ENCODE data around the gene MRS2.

The MRS2 gene

DNA sequence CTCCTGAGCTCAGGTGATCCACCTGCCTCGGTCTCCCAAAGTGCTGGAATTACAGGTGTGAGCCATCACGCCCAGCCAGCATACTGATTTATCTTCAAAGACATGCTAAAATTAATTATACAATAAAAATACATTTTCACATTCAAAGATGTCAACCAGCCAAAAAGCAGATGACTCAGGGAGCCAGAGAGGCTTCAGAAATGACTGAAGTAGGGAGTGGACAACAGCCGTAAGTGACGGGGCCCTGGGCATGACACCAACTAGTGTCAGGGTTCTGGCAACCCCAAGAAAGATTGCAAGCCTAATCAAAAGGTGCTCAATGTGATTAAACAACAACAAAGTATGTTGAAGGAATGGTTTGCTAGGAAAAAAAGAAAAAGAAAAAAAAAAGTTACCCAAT, 58.2 kb downstream of the MRS2 start:
- no peak for TF ChIP-seq POLR2AphosphoS5 (IDR thresholded peaks at IDR 0.05; ENCODE audit: low read depth)
- DNase-seq (ENCODE audit: low read depth in 1 of 2, low spot score in 1 of 2) = no peak
- no peak overlapping the region for H3K27ac ChIP-seq (replicated peaks)
- no peak overlapping the region for H3K4me3 ChIP-seq (replicated peaks; ENCODE audit: insufficient read depth, low read length)
- no peaks in the 10 kb centered on the region for H3K27me3 ChIP-seq (ENCODE audit: insufficient read depth, poor library complexity, severe bottlenecking)

DNA sequence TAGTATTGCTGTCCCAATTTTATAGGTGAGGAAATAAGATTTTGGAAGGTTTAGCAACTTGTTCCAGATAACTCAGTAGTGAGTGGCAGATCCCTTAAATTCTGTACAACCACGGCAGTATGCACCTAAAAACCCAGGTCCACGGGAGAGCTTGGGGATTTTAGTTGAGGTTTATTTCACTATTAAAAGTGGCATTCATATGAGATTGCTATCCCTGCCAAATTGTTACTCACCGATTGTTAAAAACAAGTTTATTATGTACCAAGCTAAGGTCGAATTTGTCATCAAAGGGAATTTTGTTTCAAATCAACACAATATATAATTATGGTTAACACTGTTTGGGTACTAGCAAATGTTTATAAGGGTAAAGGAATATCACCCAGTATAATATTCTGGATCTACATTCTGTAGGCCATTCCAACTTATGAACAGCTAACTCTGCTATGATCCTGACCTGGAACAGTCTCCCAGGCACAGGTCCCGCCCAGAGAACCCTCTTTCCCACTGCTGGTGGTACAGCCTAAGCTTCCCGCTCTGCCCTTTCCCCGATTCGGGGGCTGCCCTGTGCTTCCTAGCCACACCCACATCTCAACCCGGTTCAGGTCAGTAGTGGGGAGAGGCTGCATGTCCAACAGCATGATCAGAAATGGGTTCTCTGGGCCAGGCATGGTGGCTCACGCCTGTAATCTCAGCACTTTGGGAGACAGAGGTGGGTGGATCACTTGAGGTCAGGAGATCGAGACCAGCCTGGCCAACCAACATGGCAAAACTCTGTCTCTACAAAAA, 61.7 kb downstream of the MRS2 start:
- no peaks in the 10 kb centered on the region for H3K27me3 ChIP-seq (ENCODE audit: insufficient read depth, poor library complexity, severe bottlenecking)
- TF ChIP-seq GABPA (IDR thresholded peaks at IDR 0.05; ENCODE audit: low read depth) (no peak), SPI1 (IDR thresholded peaks at IDR 0.05; ENCODE audit: borderline replicate concordance, low read depth) (no peak), POLR2AphosphoS5 (IDR thresholded peaks at IDR 0.05; ENCODE audit: low read depth) (no peak), CTCF (IDR thresholded peaks at IDR 0.05; ENCODE audit: insufficient read depth, low read length) (no peak)
- TF ChIP-seq, protein P1, sequence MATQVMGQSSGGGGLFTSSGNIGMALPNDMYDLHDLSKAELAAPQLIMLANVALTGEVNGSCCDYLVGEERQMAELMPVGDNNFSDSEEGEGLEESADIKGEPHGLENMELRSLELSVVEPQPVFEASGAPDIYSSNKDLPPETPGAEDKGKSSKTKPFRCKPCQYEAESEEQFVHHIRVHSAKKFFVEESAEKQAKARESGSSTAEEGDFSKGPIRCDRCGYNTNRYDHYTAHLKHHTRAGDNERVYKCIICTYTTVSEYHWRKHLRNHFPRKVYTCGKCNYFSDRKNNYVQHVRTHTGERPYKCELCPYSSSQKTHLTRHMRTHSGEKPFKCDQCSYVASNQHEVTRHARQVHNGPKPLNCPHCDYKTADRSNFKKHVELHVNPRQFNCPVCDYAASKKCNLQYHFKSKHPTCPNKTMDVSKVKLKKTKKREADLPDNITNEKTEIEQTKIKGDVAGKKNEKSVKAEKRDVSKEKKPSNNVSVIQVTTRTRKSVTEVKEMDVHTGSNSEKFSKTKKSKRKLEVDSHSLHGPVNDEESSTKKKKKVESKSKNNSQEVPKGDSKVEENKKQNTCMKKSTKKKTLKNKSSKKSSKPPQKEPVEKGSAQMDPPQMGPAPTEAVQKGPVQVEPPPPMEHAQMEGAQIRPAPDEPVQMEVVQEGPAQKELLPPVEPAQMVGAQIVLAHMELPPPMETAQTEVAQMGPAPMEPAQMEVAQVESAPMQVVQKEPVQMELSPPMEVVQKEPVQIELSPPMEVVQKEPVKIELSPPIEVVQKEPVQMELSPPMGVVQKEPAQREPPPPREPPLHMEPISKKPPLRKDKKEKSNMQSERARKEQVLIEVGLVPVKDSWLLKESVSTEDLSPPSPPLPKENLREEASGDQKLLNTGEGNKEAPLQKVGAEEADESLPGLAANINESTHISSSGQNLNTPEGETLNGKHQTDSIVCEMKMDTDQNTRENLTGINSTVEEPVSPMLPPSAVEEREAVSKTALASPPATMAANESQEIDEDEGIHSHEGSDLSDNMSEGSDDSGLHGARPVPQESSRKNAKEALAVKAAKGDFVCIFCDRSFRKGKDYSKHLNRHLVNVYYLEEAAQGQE (IDR thresholded peaks at IDR 0.05; ENCODE audit: insufficient replicate concordance, low read depth) = no peak

DNA sequence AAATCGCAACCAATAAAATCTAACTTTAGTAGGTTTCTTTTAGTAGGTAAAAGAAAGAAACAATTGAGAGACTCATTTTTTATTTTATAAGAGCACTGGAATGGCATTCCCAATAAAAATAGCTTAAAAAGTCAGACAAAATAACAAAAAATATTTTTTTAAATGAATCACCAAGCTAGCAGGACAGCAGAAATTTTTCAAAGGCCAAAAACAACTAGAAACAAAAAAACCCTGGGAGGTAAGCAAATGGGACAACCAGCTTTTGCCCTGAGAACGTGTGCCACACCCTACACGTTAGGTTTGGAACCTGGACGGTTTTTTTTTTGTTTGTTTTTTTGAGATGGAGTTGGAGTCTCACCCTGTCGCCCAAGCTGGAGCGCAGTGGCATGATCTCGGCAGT, 67.1 kb downstream of the MRS2 start:
- Histone ChIP-seq H3K4me3 (replicated peaks; ENCODE audit: insufficient read depth, low read length) (no peak overlapping the region), H3K27ac (replicated peaks) (no peak overlapping the region), H3K27me3 (ENCODE audit: insufficient read depth, poor library complexity, severe bottlenecking) (no peaks in the 10 kb centered on the region)
- DNase-seq (ENCODE audit: low read depth in 1 of 2, low spot score in 1 of 2) = no peak
- TF ChIP-seq POLR2AphosphoS5 (IDR thresholded peaks at IDR 0.05; ENCODE audit: low read depth) (no peak), GABPA (IDR thresholded peaks at IDR 0.05; ENCODE audit: low read depth) (no peak)
- TF ChIP-seq, protein P1 (IDR thresholded peaks at IDR 0.05; ENCODE audit: insufficient replicate concordance, low read depth) = no peak

More for the DNA sequence above, 61.7 kb downstream of the MRS2 start:
- no peak overlapping the region for H3K4me3 ChIP-seq (replicated peaks; ENCODE audit: insufficient read depth, low read length)
- no peak overlapping the region for H3K27ac ChIP-seq (replicated peaks)
- no peak for DNase-seq (ENCODE audit: low read depth in 1 of 2, low spot score in 1 of 2)

DNA sequence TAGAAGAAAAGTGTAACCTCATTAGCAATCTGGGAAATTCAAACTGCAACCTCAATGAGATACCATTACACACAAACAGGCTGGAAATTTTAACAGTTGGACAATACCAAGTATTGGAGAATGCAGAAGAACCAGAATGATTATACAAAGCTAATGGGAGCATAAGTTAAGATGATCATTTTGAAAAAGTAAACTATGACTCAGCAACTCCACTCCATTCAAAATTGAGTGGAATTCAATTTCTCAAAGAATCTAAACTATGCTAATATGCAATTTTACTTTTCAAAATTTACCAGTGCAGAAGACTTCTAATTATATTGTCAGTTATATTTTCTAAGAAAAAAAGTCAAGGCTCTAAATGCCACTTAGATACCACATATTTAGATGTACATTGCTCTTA, 69.4 kb downstream of the MRS2 start:
- TF ChIP-seq, protein P1 (IDR thresholded peaks at IDR 0.05; ENCODE audit: insufficient replicate concordance, low read depth) = no peak
- Histone ChIP-seq H3K27me3 (ENCODE audit: insufficient read depth, poor library complexity, severe bottlenecking) (no peaks in the 10 kb centered on the region), H3K27ac (replicated peaks) (no peak overlapping the region), H3K4me3 (replicated peaks; ENCODE audit: insufficient read depth, low read length) (no peak overlapping the region)
- DNase-seq (ENCODE audit: low read depth in 1 of 2, low spot score in 1 of 2) = no peak
